Lower leg skin (tissue), 3 donors: ENCODE results near the gene GRIK2.
"Not testable (repeated sequence)": the region's sequence is repeated elsewhere in the genome, so short reads cannot be mapped to it uniquely, and the experiment has no call there.

Experiments used
- POLR2A ChIP-seq, 2 donors: fragments of 450-650 bp; IDR thresholded peaks; one replicate each; pipeline ENCODE4 v1.6.1; 2016 to 2017; ENCODE audit warnings: antibody characterized with exemption in 2 of 2, mild to moderate bottlenecking in 1 of 2, moderate library complexity in 1 of 2
- TF ChIP-seq, protein P1 (sequence below), 3 donors: fragments of 450-650 bp; IDR thresholded peaks; one replicate each; pipeline ENCODE4 v1.5.1; 2016; ENCODE audit warnings: antibody characterized with exemption in 3 of 3, mild to moderate bottlenecking in 3 of 3, moderate library complexity in 2 of 3

DNA sequence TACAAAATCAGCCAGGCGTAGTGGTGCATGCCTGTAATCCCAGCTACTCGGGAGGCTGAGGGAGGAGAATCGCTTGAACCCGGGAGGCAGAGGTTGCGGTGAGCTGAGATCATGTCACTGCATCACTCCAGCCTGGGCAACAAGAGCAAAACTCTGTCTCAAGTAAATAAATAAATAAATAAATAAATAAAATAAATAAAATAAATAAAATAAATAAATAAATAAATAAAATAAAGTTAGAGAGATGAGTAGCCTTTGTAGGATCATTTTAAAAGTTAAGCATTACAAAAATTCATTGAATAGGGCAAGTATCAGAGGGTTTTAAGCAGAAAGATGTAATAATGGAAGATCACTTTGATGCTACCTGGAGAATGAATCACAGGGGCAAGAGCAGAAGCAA is 9.8 kb upstream of the GRIK2 start:
- TF ChIP-seq, protein P1, sequence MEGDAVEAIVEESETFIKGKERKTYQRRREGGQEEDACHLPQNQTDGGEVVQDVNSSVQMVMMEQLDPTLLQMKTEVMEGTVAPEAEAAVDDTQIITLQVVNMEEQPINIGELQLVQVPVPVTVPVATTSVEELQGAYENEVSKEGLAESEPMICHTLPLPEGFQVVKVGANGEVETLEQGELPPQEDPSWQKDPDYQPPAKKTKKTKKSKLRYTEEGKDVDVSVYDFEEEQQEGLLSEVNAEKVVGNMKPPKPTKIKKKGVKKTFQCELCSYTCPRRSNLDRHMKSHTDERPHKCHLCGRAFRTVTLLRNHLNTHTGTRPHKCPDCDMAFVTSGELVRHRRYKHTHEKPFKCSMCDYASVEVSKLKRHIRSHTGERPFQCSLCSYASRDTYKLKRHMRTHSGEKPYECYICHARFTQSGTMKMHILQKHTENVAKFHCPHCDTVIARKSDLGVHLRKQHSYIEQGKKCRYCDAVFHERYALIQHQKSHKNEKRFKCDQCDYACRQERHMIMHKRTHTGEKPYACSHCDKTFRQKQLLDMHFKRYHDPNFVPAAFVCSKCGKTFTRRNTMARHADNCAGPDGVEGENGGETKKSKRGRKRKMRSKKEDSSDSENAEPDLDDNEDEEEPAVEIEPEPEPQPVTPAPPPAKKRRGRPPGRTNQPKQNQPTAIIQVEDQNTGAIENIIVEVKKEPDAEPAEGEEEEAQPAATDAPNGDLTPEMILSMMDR (IDR thresholded peaks at IDR 0.05), result not testable (repeated sequence)
- not testable (repeated sequence) for TF ChIP-seq POLR2A (IDR thresholded peaks at IDR 0.05)
